Muscle of arm (tissue), 12 donors: ENCODE results near the gene FIG4. TPM values are rescaled to one million over a fixed set of nuclear protein-coding genes. Genes with fewer than 3 reads are reported as not detected.
"Not testable (repeated sequence)": the region's sequence is repeated elsewhere in the genome, so short reads cannot be mapped to it uniquely, and the experiment has no call there.

Experiments used
- DNase-seq: peaks from one replicate; pipeline ENCODE4 v3.0.0-alpha.2; 2013
- polyA plus RNA-seq, 12 donors: library from polyadenylated mRNA; unstranded; fragments of 120-200 nt; gene quantifications; one replicate each; pipeline ENCODE4 v1.2.1, GENCODE V29; 2013; ENCODE audit not compliant: insufficient read length in 12 of 12

Gene FIG4
- polyA plus RNA-seq, 12 donors: 9.7 to 15.7 (median 12.3) TPM; not detected in 1

GRCh38 chr6:109747221-109747620 is 56.1 kb downstream of the FIG4 start:
- DNase-seq: no peak

- no peak for DNase-seq
Observed at GRCh38 chr6:109759098-109759955, 68.2 kb downstream of the FIG4 start.

DNA sequence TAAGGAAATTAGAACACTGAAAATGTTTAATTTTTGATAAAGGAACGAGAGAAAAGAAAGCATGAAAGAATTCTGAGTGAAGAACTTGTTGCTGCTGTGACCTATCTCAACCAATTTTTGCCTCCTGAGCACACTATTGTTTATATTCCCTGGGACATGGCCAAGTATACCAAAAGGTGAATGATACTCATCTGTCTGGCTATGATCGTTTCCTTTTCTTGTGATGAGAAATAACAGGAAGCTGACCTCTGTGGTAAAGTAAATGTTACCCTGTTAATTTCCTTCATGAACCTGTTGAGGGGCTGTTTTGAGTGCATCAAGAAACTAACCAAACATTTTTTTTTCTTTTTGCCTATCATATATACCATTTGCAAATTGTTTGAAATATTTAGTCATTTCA is 69.1 kb downstream of the FIG4 start:
- no peak for DNase-seq

DNA sequence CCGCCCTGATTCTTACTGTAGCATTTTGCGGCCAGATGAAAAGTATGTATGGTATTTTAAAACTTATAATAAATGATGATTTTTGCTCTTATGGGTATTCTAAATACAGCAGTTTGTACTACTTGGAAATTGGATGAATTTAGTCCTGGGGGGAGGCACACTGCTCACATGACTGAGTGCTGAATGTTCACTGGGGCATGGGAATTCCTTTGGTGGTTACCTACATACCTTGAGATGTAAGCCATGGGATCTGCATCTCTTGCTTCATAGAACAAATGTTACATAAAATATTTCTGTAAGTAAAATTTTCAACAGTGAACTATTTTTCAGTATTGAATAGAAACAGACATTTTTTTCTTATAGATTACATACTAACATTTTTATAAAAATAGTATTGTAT is 71.1 kb downstream of the FIG4 start:
- DNase-seq: no peak

GRCh38 chr6:109762769-109763441 is 71.8 kb downstream of the FIG4 start:
- DNase-seq: no peak

DNA sequence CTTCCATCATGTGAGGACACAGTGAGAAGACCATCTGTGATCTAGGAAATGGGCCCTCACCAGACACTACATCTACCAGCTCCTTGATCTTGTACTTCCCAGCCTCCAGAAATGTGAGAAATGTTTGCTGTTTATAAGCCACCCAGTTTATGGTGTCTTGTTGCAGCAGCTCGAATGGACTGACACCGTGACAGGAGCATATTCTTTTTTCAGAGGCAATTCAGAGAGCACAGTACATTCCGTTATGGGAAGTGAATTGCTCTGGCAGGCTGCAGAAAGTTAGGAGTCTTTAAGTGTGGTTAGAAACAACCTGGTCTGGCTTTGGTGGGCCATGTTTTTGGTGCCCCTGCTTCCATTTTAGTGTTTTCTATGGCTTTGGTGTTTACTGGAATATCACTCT is 75.1 kb downstream of the FIG4 start:
- DNase-seq: no peak

- no peak for DNase-seq
Observed at GRCh38 chr6:109767961-109768360, 76.9 kb downstream of the FIG4 start.

DNA sequence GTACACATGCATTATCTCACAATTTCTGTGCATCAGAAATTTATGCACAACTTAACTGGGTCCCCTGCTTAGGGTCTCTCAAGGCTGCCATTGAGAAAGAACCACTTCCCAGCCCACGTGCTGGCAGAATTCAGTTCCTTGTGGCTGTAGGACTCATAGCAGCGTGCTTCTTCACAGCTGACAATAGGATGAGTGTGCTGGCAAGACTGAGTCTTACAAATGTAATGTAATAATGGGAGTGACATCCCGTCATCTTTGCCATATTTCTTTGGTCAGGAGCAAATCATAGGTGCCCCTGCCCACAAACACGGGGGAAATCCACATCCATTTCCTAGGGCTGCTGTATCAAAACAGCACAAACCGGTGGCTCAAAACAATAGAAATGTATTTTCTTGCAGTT is 77.4 kb downstream of the FIG4 start:
- DNase-seq: no peak

- no peak for DNase-seq
Observed at GRCh38 chr6:109769213-109769612, 78.1 kb downstream of the FIG4 start.

DNA sequence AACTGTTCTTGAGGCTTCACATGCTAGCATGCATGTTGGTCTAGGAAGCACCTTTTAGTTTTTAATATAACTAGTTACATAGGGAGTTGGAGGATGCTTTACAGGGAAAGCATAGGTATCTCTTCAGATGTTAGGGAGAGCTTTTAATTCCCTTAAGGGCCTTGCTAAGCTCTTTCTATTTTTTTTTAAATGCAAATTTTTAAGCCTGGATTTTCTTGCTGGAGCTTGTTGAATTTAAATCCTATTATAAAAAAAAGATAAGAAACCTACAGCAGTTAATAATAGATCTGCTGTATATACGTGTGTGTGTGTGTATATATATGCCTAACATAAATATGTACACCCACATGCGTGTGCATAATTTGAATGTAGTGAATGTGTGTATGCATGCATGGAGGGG is 79.0 kb downstream of the FIG4 start:
- no peak for DNase-seq

GRCh38 chr6:109770779-109771178 is 79.7 kb downstream of the FIG4 start:
- no peak for DNase-seq

- not testable (repeated sequence) for DNase-seq
Observed at GRCh38 chr6:109771939-109772755, 81.1 kb downstream of the FIG4 start.

GRCh38 chr6:109772883-109773431 is 81.9 kb downstream of the FIG4 start:
- DNase-seq: no peak

GRCh38 chr6:109781001-109781400 is 89.9 kb downstream of the FIG4 start:
- no peak for DNase-seq

DNA sequence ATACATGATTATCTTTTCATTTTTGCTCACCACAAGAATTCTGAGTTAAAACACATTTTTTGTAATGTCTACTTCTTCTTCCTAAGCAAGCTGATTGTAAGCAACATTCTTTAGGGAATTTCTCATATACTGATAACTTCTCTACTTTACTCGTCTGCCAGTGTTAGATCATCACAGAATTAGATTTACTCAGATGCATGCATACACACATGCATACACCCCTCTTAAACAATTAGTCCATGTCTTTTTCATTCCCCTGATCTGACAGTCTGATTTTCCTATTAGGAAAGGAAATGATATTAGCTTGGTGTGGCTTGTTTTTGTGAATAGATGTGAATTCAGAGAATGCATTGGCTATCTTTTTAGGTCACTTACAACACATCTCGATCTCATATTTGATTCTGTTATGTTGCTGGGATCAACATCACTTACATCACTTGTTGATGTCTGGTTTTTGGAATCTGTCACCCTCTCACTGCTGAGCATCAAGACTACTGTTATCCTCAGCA is 91.4 kb downstream of the FIG4 start:
- no peak for DNase-seq

DNA sequence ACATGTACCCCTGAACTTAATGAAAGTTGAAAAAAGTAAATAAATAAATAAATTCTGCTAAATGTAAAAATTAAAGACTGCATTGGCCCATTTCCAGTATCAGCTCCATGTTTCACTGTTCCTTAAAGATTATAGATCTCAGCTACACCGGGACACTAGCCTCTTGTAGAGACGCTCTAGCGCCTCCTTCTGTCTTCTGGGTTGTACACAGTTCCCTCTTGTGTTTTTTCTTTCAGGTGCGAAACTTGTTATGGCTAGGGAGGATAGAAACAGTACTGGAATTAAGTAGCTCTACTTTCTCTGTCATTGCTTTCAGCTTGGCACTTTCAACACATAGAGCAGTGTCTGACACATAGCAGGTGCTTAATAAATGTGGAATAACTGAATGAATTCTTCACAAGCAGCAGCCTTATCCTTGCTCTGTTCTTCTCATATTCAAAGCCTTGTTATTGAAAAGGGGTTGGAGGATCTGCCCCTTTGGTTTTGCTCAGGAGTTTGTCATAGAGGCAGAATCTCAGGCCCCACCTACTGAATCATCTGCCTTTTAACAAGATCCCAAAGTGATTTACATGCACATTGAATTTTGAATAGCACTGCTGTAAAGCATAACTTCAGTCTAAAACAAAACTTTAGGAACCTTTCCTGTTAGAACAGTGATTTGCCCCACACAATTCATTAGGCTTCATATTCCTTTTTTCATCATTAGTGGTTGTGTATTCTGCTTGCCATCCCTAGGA is 92.3 kb downstream of the FIG4 start:
- DNase-seq: no peak

DNA sequence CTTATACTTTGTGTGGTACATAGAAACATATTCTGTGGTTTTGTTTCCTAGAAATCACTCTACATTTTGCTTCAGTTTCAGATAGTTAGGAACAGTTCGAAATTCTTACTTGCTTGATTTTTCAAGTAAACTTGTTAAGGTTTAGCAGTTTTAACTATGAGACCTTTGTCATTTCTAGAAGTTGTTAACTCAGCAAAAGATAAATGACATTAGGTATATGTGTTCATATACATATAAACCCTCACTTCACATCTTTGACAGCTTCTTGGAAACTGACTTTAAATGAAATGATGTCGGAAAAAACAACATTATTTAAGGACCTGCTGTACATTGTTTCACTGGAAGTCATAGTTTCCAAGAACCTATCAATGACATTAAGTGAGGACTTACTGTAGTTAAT is 96.2 kb downstream of the FIG4 start:
- no peak for DNase-seq

GRCh38 chr6:109788687-109789086 is 97.6 kb downstream of the FIG4 start:
- peak; percentile 53 for DNase-seq

DNA sequence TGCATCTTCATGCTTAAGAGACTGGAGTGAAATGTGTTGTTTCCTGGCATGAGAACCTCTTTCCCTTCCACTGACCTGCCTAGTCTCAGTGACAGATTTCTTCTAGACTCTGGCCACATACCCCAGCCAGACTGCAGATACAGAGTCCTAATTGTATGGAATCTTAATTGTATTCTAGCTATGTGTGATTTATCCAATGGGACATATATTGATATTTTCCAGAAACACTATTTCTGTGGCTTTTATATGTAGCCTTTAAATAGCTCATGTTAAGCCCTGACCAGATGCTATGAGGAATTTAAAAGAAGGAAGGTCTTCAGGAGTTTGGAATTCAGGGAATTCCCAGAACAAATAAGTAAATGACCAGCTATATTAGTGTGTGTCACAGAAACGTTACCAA is 99.0 kb downstream of the FIG4 start:
- DNase-seq: no peak

GRCh38 chr6:109791301-109791700 is 100.2 kb downstream of the FIG4 start:
- no peak for DNase-seq

DNA sequence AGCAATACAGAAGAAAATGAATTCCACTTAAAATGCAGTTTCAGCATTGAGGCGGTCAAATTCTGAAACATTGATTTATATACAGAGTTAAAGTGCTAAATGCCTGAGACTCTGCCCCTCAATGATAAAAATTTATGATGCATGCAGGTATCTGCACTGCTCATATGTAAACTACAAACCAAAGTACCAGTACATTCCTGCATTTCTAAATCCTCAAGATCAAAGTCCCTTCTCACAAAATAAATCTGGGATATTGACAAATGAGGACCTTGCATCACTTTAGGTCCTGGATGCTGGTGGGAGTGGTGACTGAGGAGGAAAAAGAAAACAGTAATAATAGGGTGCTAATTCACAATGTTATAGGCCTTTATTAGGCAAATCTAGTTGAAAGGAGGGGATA is 101.9 kb downstream of the FIG4 start:
- no peak for DNase-seq
